Endodermal cell (in vitro differentiated cells): ENCODE data around the gene ZFAND2A. TPM values are rescaled to one million over a fixed set of nuclear protein-coding genes. Genes with fewer than 3 reads are reported as not detected.

Experiments
- DNase-seq: peaks from one replicate; pipeline ENCODE4 v3.0.0-alpha.2; 2017
- H3K27ac ChIP-seq: 2 replicates; pipeline ENCODE4 v1.5.1; 2013; ENCODE audit warnings: mild to moderate bottlenecking, low read depth, low read length, moderate library complexity
- H3K27me3 ChIP-seq: 2 replicates; pipeline ENCODE4 v1.6.1; 2013; ENCODE audit warnings: mild to moderate bottlenecking, low read length, moderate library complexity; ENCODE audit not compliant: insufficient read depth, control insufficient read depth, poor library complexity, severe bottlenecking
- H3K36me3 ChIP-seq: 2 replicates; pipeline ENCODE4 v1.7.0; 2013; ENCODE audit warnings: mild to moderate bottlenecking, low read length, moderate library complexity; ENCODE audit not compliant: control insufficient read depth, insufficient read depth
- H3K4me1 ChIP-seq: one replicate; pipeline ENCODE4 v1.7.0; 2013; ENCODE audit warnings: low read length; ENCODE audit not compliant: control insufficient read depth, insufficient read depth
- H3K4me3 ChIP-seq: 2 replicates; pipeline ENCODE4 v1.5.1; 2013; ENCODE audit warnings: mild to moderate bottlenecking, low read length, moderate library complexity
- H3K9ac ChIP-seq: 2 replicates; pipeline ENCODE4 v1.6.1; 2013; ENCODE audit warnings: mild to moderate bottlenecking, low read length, moderate library complexity; ENCODE audit not compliant: poor library complexity, severe bottlenecking; ENCODE audit errors: extremely low read depth
- H3K9me3 ChIP-seq: 2 replicates; pipeline ENCODE4 v1.6.1; 2013; ENCODE audit warnings: mild to moderate bottlenecking, low read length, moderate library complexity; ENCODE audit not compliant: control insufficient read depth
- H3K27ac Mint-ChIP-seq: 2 replicates; pipeline ENCODE4 v1.8.0; 2020; ENCODE audit warnings: mixed read lengths
- H3K27me3 Mint-ChIP-seq: 2 replicates; pipeline ENCODE4 v1.8.0; 2021; ENCODE audit warnings: mild to moderate bottlenecking, mixed read lengths; ENCODE audit not compliant: insufficient read depth
- H3K36me3 Mint-ChIP-seq: 2 replicates; pipeline ENCODE4 v1.8.0; 2020; ENCODE audit warnings: low read depth, mixed read lengths
- H3K4me1 Mint-ChIP-seq: 2 replicates; pipeline ENCODE4 v1.8.0; 2020; ENCODE audit warnings: mixed read lengths
- H3K4me3 Mint-ChIP-seq: 2 replicates; pipeline ENCODE4 v1.8.0; 2020; ENCODE audit warnings: mild to moderate bottlenecking, moderate library complexity, mixed read lengths
- H3K9me3 Mint-ChIP-seq: 2 replicates; pipeline ENCODE4 v1.8.0; 2020; ENCODE audit warnings: mild to moderate bottlenecking, mixed read lengths
- CTCF ChIP-seq: fragments of 200-600 bp; sonication (generic); conservative IDR thresholded peaks from 2 replicates; pipeline ENCODE4 v1.5.0; 2021; ENCODE audit warnings: antibody characterized with exemption, mild to moderate bottlenecking
- WGBS, 2 experiments: methylation state at CpG; one replicate each; pipeline versions ENCODE4 v1.1.5 to v1.1.7; 2013; ENCODE audit warnings: missing lambda C conversion rate in 2 of 2, mixed read lengths in 1 of 2; ENCODE audit not compliant: insufficient coverage in 1 of 2, insufficient read length in 1 of 2; 5-methylcytosine and 5-hydroxymethylcytosine counted together
- total RNA-seq, 2 donors: library from RNA; stranded (reverse); fragmentation: NEBNext Ultra II Directional in 1 of 2; extraction: Animal tissue kit (Norgen Biotek cat#: 25700) in 1 of 2; gene quantifications; 2 replicates in 1 of 2; 3 replicates in 1 of 2; pipeline ENCODE4 v1.2.1, GENCODE V29; 2021

The ZFAND2A gene
- total RNA-seq, 2 donors from 2014 or later = 14.9 to 17.1 TPM

- peaks cover 29% of the 10 kb centered on the region for H3K36me3 ChIP-seq
- TF ChIP-seq CTCF = no peak
- H3K9me3 ChIP-seq = no peaks in the 10 kb centered on the region
- H3K27me3 Mint-ChIP-seq = no peaks in the 10 kb centered on the region
- DNase-seq = peak; percentile 38
- H3K4me3 Mint-ChIP-seq = no peak overlapping the region
- H3K27ac ChIP-seq = no peak overlapping the region
- H3K27me3 ChIP-seq = no peaks in the 10 kb centered on the region
- H3K27ac Mint-ChIP-seq = no peak overlapping the region
- no peak overlapping the region for H3K4me3 ChIP-seq
- WGBS, 2 experiments = 96 to 99% methylated on average over 13 to 14 of the region's 14 CpGs
- H3K4me1 Mint-ChIP-seq = peaks cover 2% of the 10 kb centered on the region
- peaks cover 24% of the 10 kb centered on the region for H3K36me3 Mint-ChIP-seq
- peaks cover 8% of the 10 kb centered on the region for H3K9me3 Mint-ChIP-seq
- no peak overlapping the region for H3K9ac ChIP-seq
- H3K4me1 ChIP-seq = peaks cover 4% of the 10 kb centered on the region
Measured at GRCh38 chr7:1121476-1121875, 38.5 kb downstream of the ZFAND2A start.

- H3K27me3 ChIP-seq = no peaks in the 10 kb centered on the region
- Mint-ChIP-seq H3K4me3 (no peak overlapping the region), H3K27ac (no peak overlapping the region), H3K9me3 (peaks cover 13% of the 10 kb centered on the region), H3K4me1 (peaks cover 2% of the 10 kb centered on the region), H3K27me3 (no peaks in the 10 kb centered on the region), H3K36me3 (peaks cover 26% of the 10 kb centered on the region)
- no peak overlapping the region for H3K4me3 ChIP-seq
- H3K36me3 ChIP-seq = peaks cover 30% of the 10 kb centered on the region
- no peak overlapping the region for H3K9ac ChIP-seq
- DNase-seq = no peak
- H3K4me1 ChIP-seq = peaks cover 4% of the 10 kb centered on the region
- 94 to 97% methylated on average over 21 to 22 of the region's 22 CpGs for WGBS, 2 experiments
- no peaks in the 10 kb centered on the region for H3K9me3 ChIP-seq
- TF ChIP-seq CTCF = no peak
- no peak overlapping the region for H3K27ac ChIP-seq
Measured at GRCh38 chr7:1120791-1121190, 39.2 kb downstream of the ZFAND2A start.

GRCh38 chr7:1119201-1119600 lies 40.8 kb downstream of the ZFAND2A start:
- H3K9me3 ChIP-seq = no peaks in the 10 kb centered on the region
- H3K9ac ChIP-seq = no peak overlapping the region
- TF ChIP-seq CTCF = no peak
- 93 to 98% methylated on average over 5 of the region's 5 CpGs for WGBS, 2 experiments
- peaks cover 4% of the 10 kb centered on the region for H3K4me1 ChIP-seq
- Mint-ChIP-seq H3K4me1 (peaks cover under 1% of the 10 kb centered on the region), H3K36me3 (peaks cover 20% of the 10 kb centered on the region), H3K27me3 (no peaks in the 10 kb centered on the region), H3K27ac (no peak overlapping the region), H3K9me3 (peaks cover 14% of the 10 kb centered on the region), H3K4me3 (no peak overlapping the region)
- no peak for DNase-seq
- H3K27me3 ChIP-seq = no peaks in the 10 kb centered on the region
- H3K36me3 ChIP-seq = peaks cover 27% of the 10 kb centered on the region
- no peak overlapping the region for H3K4me3 ChIP-seq
- H3K27ac ChIP-seq = no peak overlapping the region
